Measurements from ENCODE around the gene VKORC1.

The VKORC1 gene

GRCh38 chr16:31061126-31061812 is 33.3 kb downstream of the VKORC1 start:
- ATAC-seq, result no peak

GRCh38 chr16:31055613-31056012 is 39.0 kb downstream of the VKORC1 start:
- ATAC-seq, result no peak

DNA sequence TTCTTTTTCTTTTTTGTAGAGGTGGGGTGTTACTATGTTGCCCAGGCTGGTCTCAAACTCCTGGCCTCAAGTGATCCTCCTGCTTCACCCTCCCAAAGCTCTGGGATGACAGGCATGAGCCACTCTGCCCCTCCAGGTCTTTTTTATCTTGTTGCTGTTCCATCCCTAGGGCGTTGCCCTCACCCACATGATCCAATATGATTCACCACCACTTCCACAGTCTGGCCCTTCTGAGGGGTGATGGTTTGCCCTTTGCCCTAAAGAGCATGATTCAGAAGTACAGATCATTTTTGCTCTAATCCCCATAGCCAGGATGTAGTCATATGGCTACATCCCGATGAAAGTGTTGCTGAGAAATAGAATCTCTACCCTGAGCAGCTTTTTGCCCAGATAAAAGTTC is 42.5 kb downstream of the VKORC1 start:
- peak in 1 of 2 donors; percentile 38 for ATAC-seq

GRCh38 chr16:31050280-31051030 is 44.1 kb downstream of the VKORC1 start:
- ATAC-seq, result no peak

DNA sequence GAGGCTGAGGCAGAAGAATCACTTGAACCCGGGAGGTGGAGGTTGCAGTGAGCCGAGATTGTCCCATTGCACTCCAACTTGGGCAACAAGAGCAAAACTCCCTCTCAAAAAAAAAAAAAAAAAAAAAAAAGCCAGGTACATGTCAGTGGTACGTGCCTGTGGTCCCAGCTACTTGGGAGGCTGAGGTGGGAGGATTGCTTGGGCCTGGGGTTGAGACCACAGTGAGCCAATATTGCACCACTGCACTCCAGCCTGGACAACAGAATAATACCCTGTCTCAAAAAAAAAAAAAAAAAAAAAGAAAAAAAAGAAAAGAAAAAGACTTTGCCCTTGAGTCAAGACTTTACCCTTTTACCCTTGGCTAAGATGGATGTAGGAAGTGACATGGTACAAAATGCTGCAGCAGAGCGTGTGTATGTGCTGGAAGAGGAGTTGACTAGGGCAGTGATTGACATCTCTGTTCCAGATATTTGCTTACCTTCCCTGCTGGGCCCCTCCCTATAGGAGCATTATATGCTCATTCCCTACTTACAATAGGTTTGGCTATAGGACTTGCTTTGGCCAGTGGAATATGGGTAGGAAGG is 50.6 kb downstream of the VKORC1 start:
- ATAC-seq, result no peak

GRCh38 chr16:31043352-31043751 is 51.2 kb downstream of the VKORC1 start:
- no peak for ATAC-seq

DNA sequence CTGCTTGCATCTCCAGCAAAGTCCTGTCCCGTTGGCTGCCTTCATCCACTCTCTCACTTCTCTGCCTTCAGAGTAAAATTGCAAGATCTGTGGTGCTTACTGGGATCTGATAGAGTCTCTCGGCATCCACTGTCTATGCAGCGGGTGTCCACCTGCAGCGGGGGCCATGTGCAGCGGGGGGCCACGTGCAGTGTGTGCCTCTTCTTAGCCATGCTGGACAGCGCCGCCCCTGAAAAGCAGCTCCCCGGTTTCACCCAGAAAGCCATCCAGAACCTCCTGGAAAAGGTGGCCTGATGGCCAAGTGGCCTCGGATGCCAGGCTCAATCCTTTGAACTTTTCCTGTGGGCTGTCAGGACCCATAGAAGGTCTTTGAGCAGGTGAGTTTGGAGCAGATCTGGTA is 51.7 kb downstream of the VKORC1 start:
- ATAC-seq, result no peak

Data from activated CD4-positive, CD25-positive, alpha-beta regulatory T cell treated with anti-CD3 and anti-CD28 coated beads, Interleukin-2, amount 50 U/mL, for 24 hours (primary cell).